CD4-positive, alpha-beta T cell (primary cell): ENCODE data around the gene NGF. TPM values are rescaled to one million over a fixed set of nuclear protein-coding genes. Genes with fewer than 3 reads are reported as not detected.

Source experiments
- ATAC-seq: fragments of 200-7000 bp; cut with Tn5 transposase; one replicate; pipeline ENCODE4 v1.10.0; 2022; ENCODE audit warnings: mild to moderate bottlenecking; ENCODE audit not compliant: poor library complexity
- CTCF ChIA-PET: fragments of 350-600 bp; sonication (Branson Sonifier 250); formaldehyde crosslinking; loops from one replicate; lab custom pipeline; 2021; ENCODE audit warnings: antibody characterized with exemption, inconsistent platforms; lab: Charles Lee
- POLR2A ChIA-PET: fragments of 350-600 bp; sonication (Branson Sonifier 250); formaldehyde crosslinking; loops from one replicate; lab custom pipeline; 2021; ENCODE audit warnings: antibody characterized with exemption, inconsistent platforms; lab: Charles Lee
- DNase-seq, 14 experiments: peaks; one replicate each; pipeline ENCODE4 v3.0.0-alpha.2; 2013 to 2020; ENCODE audit warnings: mixed read lengths in 2 of 14
- H3K27ac ChIP-seq, 2 donors: one replicate each; pipeline versions ENCODE4 v1.5.1 to v1.7.0; 2013; ENCODE audit warnings: low read length in 2 of 2, low read depth in 1 of 2, mild to moderate bottlenecking in 1 of 2
- H3K27me3 ChIP-seq, 2 experiments: 1 replicate in 1 of 2; 2 replicates in 1 of 2; pipeline versions ENCODE4 v1.6.1 to v1.7.0; 2013; ENCODE audit warnings: low read length in 2 of 2, control low read depth in 1 of 2, mild to moderate bottlenecking in 1 of 2, moderate library complexity in 1 of 2; ENCODE audit not compliant: insufficient read depth in 2 of 2, control insufficient read depth in 1 of 2
- H3K36me3 ChIP-seq: one replicate; pipeline ENCODE4 v1.6.1; 2013; ENCODE audit warnings: low read length, control low read depth; ENCODE audit not compliant: insufficient read depth
- H3K4me1 ChIP-seq: one replicate; pipeline ENCODE4 v1.6.1; 2013; ENCODE audit warnings: low read length, control low read depth; ENCODE audit not compliant: insufficient read depth
- H3K4me3 ChIP-seq: one replicate; pipeline ENCODE4 v1.5.1; 2013; ENCODE audit warnings: mild to moderate bottlenecking, low read length, moderate library complexity
- H3K9me3 ChIP-seq, 2 experiments: 1 replicate in 1 of 2; 2 replicates in 1 of 2; pipeline versions ENCODE4 v1.6.1 to v1.7.0; 2013; ENCODE audit warnings: low read length in 2 of 2, mild to moderate bottlenecking in 2 of 2, control low read depth in 1 of 2, moderate library complexity in 1 of 2; ENCODE audit not compliant: control insufficient read depth in 1 of 2, insufficient read depth in 1 of 2
- H3K27ac Mint-ChIP-seq: one replicate; pipeline ENCODE4 v1.8.0; 2020; ENCODE audit warnings: mixed read lengths
- H3K27me3 Mint-ChIP-seq: one replicate; pipeline ENCODE4 v1.8.0; 2021; ENCODE audit warnings: mixed read lengths
- H3K36me3 Mint-ChIP-seq: one replicate; pipeline ENCODE4 v1.8.0; 2021; ENCODE audit warnings: low read depth, mixed read lengths
- H3K4me1 Mint-ChIP-seq: one replicate; pipeline ENCODE4 v1.8.0; 2021; ENCODE audit warnings: low read depth, mixed read lengths
- H3K4me3 Mint-ChIP-seq: one replicate; pipeline ENCODE4 v1.8.0; 2020; ENCODE audit warnings: mild to moderate bottlenecking, mixed read lengths
- H3K9me3 Mint-ChIP-seq: one replicate; pipeline ENCODE4 v1.8.0; 2020; ENCODE audit warnings: mixed read lengths
- intact Hi-C, 2 experiments: fragments of 100-400 bp; cut with DNase I in 1 of 2; cut with micrococcal nuclease in 1 of 2; formaldehyde crosslinking; loops; one replicate each; pipeline versions ENCODE4 v1.15.1 to v1.9.0; 2023 to 2025; cut with DNase I, micrococcal nuclease
- total RNA-seq, 174 experiments: library from RNA in 2 of 174; stranded (reverse) in 2 of 174; gene quantifications; one replicate each; pipeline ENCODE4 v1.2.3 and lab custom pipeline; 2021 to 2026
- TF ChIP-seq, protein P1 (sequence below): fragments of 200-600 bp; IDR thresholded peaks from one replicate; pipeline ENCODE4 v1.8.0; 2022; ENCODE audit warnings: antibody characterized with exemption, mild to moderate bottlenecking

NGF gene
- total RNA-seq, 2 experiments from 2014 or later: not detected

DNA sequence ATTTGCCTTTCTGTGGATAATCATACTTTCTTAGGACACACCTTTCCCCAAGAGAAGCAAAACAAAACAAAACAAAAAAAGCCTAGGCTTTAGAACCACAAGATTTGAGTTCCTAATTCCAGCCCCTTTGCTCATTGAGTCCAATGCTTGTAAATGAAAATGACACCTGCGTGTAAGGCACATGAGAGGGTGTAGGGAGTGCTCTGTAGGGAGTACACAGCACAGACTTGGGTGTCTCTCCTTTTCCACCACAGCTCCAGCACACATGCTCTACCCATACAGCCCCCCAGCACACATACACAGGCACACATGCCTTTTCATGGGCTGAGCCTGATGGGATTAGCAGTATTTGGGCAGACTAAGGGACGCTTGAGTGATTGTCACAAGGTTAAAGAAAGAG, 9.2 kb upstream of the NGF start:
- Histone ChIP-seq H3K9me3 (no peaks in the 10 kb centered on the region), H3K27ac (no peak overlapping the region), H3K4me3 (no peak overlapping the region), H3K36me3 (no peaks in the 10 kb centered on the region), H3K27me3 (peaks cover 0 to 6% of the 10 kb centered on the region in 2 experiments), H3K4me1 (no peaks in the 10 kb centered on the region)
- ATAC-seq: no peak
- intact Hi-C loops: no loop called here
- ChIA-PET CTCF (no interaction called here), POLR2A (no interaction called here)
- no peaks in the 10 kb centered on the region for H3K4me1 Mint-ChIP-seq
- no peaks in the 10 kb centered on the region for H3K9me3 Mint-ChIP-seq
- no peaks in the 10 kb centered on the region for H3K36me3 Mint-ChIP-seq
- H3K27ac Mint-ChIP-seq: no peak overlapping the region
- no peak overlapping the region for H3K4me3 Mint-ChIP-seq
- peaks cover 19% of the 10 kb centered on the region for H3K27me3 Mint-ChIP-seq
- DNase-seq: no peak
- TF ChIP-seq, protein P1, sequence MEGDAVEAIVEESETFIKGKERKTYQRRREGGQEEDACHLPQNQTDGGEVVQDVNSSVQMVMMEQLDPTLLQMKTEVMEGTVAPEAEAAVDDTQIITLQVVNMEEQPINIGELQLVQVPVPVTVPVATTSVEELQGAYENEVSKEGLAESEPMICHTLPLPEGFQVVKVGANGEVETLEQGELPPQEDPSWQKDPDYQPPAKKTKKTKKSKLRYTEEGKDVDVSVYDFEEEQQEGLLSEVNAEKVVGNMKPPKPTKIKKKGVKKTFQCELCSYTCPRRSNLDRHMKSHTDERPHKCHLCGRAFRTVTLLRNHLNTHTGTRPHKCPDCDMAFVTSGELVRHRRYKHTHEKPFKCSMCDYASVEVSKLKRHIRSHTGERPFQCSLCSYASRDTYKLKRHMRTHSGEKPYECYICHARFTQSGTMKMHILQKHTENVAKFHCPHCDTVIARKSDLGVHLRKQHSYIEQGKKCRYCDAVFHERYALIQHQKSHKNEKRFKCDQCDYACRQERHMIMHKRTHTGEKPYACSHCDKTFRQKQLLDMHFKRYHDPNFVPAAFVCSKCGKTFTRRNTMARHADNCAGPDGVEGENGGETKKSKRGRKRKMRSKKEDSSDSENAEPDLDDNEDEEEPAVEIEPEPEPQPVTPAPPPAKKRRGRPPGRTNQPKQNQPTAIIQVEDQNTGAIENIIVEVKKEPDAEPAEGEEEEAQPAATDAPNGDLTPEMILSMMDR: no peak

DNA sequence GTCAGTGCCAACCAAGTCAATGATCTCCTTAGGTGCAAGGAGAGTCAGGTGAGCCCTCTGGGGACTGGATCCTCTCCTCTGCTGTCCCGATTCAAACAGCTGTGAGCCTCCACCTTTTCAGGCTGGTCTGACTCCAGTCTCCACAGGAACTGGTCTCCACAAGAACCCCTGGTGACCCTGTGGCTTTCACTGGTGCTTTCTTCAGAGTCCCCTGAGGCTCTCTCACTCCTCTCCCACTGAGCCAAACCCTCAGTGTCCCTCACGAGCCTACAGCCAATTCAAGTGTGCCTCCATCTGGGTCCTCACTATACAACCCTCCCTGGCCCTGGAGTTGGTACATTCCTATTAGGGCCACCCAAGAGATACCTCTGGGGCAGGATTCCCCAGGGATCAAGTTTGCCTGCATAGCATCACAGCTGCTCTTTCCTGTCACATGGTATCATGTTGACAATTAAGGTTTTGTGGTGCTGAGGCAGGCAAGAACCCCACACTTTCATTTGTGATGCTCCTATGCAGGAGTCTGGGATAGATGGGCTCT, 5.2 kb upstream of the NGF start:
- peaks cover 43% of the 10 kb centered on the region for H3K27me3 Mint-ChIP-seq
- no peak overlapping the region for H3K27ac Mint-ChIP-seq
- intact Hi-C loops: no loop called here
- ChIA-PET POLR2A (no interaction called here), CTCF (no interaction called here)
- Histone ChIP-seq H3K9me3 (peaks cover 0 to 5% of the 10 kb centered on the region in 2 experiments), H3K27ac (no peak overlapping the region), H3K36me3 (no peaks in the 10 kb centered on the region), H3K4me3 (no peak overlapping the region), H3K27me3 (peaks cover 19 to 24% of the 10 kb centered on the region in 2 experiments), H3K4me1 (no peaks in the 10 kb centered on the region)
- no peaks in the 10 kb centered on the region for H3K4me1 Mint-ChIP-seq
- no peak for DNase-seq
- TF ChIP-seq, protein P1: no peak
- H3K36me3 Mint-ChIP-seq: no peaks in the 10 kb centered on the region
- H3K9me3 Mint-ChIP-seq: no peaks in the 10 kb centered on the region
- no peak overlapping the region for H3K4me3 Mint-ChIP-seq
- no peak for ATAC-seq

DNA sequence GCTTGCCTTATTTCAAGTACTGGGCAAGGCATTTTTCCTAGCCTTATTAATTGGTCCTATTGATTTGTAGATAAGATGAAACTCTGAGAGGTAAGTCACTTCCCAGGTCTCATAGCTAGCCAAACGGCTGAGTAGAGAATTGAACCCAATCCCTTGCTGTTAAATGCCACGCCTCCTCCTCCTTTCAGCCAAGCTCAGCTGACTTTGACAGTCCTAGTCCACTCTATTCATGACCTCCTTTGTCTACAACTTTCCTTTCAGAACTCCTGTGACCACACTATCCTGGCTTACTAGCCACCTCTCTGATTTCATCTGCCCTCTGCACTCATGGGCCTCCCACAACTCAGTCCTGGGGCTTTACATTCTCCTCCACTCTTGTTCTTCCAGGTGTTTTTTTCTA, 3.9 kb upstream of the NGF start:
- Mint-ChIP-seq H3K4me3 (no peak overlapping the region), H3K36me3 (no peaks in the 10 kb centered on the region), H3K9me3 (no peaks in the 10 kb centered on the region), H3K27me3 (peaks cover 42% of the 10 kb centered on the region), H3K4me1 (no peaks in the 10 kb centered on the region), H3K27ac (no peak overlapping the region)
- DNase-seq (no peak), ATAC-seq (no peak)
- TF ChIP-seq, protein P1: no peak
- H3K27ac ChIP-seq: no peak overlapping the region
- ChIA-PET CTCF (no interaction called here), POLR2A (no interaction called here)
- peaks cover 26 to 27% of the 10 kb centered on the region in 2 experiments for H3K27me3 ChIP-seq
- intact Hi-C loops: no loop called here
- H3K4me3 ChIP-seq: no peak overlapping the region
- no peaks in the 10 kb centered on the region for H3K4me1 ChIP-seq
- peaks cover 0 to 12% of the 10 kb centered on the region in 2 experiments for H3K9me3 ChIP-seq
- H3K36me3 ChIP-seq: no peaks in the 10 kb centered on the region
